HG02970 (cell line): ENCODE data around the gene A2ML1.
A peak's percentile ranks its signal among the peaks of the same experiment; 100 is the strongest.
"Not testable (repeated sequence)": the region's sequence is repeated elsewhere in the genome, so short reads cannot be mapped to it uniquely, and the experiment has no call there.

Experiments
- ATAC-seq: cut with Tn5 transposase; IDR thresholded peaks from one replicate; pipeline ENCODE4 v1.9.1; 2021; ENCODE audit warnings: mild to moderate bottlenecking, moderate library complexity, moderate number of reproducible peaks; ENCODE audit not compliant: unreplicated experiment, low FRiP score

The A2ML1 gene

GRCh38 chr12:8903646-8904045, 81.2 kb downstream of the A2ML1 start:
- no peak for ATAC-seq

- ATAC-seq, result no peak
Observed at GRCh38 chr12:8904665-8905064, 82.2 kb downstream of the A2ML1 start.

GRCh38 chr12:8905546-8905945, 83.1 kb downstream of the A2ML1 start:
- ATAC-seq, result no peak

GRCh38 chr12:8906266-8907180, 84.1 kb downstream of the A2ML1 start:
- ATAC-seq, result no peak

- ATAC-seq, result no peak
Observed at GRCh38 chr12:8907513-8907912, 85.1 kb downstream of the A2ML1 start.

GRCh38 chr12:8909752-8910151, 87.3 kb downstream of the A2ML1 start:
- ATAC-seq, result no peak

GRCh38 chr12:8911606-8912268, 89.3 kb downstream of the A2ML1 start:
- ATAC-seq, result no peak

GRCh38 chr12:8912914-8913313, 90.5 kb downstream of the A2ML1 start:
- ATAC-seq, result no peak

GRCh38 chr12:8913702-8914032, 91.2 kb downstream of the A2ML1 start:
- ATAC-seq, result no peak

- peak; percentile 58 for ATAC-seq
Observed at GRCh38 chr12:8914033-8914715, 91.8 kb downstream of the A2ML1 start, which contains the start of gene PHC1. Gene PHC1, plus strand, starts transcription at chr12:8914509. Its CDS starts 3,169 bp downstream, at chr12:8917678.

- ATAC-seq, result peak; percentile 60
Observed at GRCh38 chr12:8914716-8915526, 92.5 kb downstream of the A2ML1 start.

GRCh38 chr12:8916154-8916553, 93.7 kb downstream of the A2ML1 start:
- no peak for ATAC-seq

- no peak for ATAC-seq
Observed at GRCh38 chr12:8917031-8917430, 94.6 kb downstream of the A2ML1 start.

- ATAC-seq, result no peak
Observed at GRCh38 chr12:8917751-8918150, 95.3 kb downstream of the A2ML1 start.

GRCh38 chr12:8919643-8920042, 97.2 kb downstream of the A2ML1 start:
- ATAC-seq, result not testable (repeated sequence)

GRCh38 chr12:8922544-8922943, 100.1 kb downstream of the A2ML1 start:
- ATAC-seq, result no peak
